ENCODE measurements around the gene RPL32.
"Not testable (repeated sequence)": the region's sequence is repeated elsewhere in the genome, so short reads cannot be mapped to it uniquely, and the experiment has no call there.

RPL32 gene

DNA sequence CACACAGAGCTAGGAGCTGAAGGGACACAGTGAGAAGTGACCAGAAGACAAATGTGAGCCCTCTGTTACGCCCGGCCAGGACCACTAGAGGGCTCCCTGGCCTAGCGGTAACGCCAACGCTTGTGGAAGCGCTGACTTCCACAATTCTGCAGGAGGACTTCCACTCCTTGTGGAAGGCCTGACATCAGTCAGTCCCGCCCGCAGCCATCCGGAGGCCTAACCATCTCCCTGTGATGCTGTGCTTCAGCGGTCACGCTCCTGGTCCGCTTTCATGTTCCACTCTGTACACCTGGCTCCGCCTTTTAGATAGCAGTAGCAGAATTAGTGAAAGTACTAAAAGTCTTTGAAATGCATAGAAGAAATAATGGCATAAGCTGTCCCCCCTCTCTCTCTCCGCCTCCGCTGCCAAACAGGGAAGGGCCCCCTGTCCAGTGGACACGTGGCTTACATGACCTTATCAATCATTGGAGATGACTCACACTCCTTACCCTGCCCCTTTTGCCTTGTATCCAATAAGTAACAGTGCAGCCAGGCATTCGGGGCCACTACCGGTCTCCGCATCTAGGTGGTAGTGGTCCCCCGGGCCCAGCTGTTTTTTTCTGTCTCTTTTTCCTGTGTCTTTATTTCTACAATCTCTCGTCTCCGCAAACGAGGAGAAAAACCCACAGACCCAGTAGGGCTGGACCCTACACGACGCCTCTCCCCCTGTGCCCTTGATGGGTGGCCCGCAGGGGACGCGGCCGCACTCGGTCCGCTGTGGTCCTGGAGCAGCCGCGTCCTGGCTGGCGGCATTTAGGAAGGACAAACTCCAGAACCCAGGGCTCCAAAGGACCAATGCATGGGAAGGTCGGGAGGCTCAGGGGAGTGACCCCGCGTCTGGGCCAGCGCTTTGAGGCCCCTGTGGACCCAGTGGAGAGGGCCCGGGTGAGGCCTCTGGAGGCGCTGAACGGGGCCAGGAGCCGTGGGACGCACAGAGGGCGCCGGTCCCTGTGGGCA is 27.0 kb upstream of the RPL32 start:
- peak; percentile 71 to 73 for ATAC-seq

DNA sequence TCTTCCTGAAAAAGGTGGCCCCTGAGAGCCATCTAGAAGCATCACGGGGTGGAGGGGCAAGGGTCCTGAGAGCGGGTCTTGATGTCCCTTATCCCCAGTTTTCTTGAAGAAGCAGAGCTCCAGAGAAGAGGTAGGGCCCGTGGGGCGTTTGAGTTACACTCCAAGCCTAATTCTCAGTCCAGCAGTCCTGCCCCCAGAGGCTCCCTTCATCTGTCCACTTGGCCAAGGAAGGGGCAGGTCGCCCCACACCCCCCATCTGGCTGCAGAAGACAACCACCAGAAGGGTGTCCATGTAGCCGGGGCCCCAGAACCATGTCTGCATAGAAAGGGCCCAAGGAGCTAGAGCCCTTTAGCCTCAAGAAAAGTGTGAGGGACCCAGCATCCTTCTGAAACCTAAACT is 25.5 kb upstream of the RPL32 start:
- ATAC-seq: no peak

DNA sequence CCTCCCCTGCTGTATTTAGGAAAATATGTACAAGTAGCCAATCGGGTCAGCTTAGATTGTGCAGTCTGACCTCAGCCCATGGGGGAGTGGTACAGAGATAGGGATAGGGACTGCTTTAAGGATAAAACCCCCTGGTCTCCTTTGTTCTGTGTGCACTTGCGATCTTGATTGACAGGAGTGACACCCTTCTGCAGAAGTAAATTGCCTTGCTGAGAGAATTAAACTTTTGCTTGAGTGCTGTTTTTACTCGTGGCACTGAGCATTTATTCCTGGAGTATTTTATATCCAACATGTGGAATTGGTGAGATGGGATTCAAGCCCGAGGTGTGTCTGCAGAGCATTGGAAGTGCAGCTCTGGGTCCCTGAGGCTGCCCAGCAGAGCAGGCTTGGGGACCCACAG is 23.9 kb upstream of the RPL32 start:
- no peak for ATAC-seq

DNA sequence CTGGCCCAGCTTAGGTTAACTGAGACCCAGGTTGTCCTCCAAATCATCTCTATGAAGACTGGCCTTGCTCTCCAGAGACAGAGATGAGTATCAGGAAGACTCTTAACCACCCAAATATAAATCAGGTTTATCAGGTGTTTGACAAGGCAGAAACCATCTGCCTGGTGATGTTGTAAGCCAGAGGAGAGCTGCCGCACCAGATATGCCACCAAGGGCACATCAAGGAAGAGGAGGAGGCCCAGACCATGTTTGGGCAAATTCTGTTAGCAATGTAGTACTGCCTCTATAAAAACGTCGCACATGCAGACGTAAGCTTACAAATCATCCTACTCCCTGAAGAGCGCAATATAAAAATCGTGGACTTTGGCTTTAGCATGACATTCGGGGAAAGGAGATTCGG is 21.0 kb upstream of the RPL32 start:
- no peak for ATAC-seq

DNA sequence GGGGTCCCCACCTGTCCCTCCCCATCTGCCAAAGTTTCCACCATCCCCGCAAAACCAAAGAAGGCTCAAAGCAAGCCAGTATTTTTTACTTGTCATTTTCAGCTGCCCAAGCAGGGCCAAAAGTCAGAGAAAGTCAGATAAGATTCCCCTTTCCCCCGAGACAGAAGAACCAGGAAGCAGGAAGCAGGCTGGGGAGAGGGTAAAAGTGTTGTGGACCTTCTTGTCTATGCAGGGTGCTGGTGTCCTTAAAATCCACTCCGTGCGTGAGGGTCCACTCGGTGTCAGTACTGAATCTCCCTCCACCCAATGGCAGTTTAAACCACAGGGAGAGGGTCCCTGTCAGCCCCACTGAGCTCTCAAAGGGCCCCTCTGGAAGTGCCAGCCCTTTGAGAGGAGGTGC is 20.2 kb upstream of the RPL32 start:
- no peak for ATAC-seq

DNA sequence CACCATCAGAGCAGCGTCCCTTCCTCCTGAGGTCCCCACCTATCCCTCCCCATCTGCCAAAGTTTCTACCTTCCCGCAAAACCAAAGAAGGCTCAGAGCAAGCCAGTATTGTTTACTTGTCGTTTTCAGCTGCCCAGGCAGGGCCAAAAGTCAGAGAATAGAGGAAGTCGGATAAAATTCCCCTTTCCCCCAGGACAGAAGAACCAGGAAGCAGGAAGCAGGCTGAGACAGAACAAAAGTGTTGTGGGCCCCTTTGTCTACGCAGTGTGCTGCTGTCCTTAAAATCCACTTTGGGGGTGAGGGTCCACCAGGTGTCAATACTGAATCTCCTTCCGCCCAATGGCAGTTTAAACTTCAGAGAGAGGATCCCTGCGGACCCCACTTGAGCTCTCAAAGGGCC is 18.5 kb upstream of the RPL32 start:
- ATAC-seq: no peak

DNA sequence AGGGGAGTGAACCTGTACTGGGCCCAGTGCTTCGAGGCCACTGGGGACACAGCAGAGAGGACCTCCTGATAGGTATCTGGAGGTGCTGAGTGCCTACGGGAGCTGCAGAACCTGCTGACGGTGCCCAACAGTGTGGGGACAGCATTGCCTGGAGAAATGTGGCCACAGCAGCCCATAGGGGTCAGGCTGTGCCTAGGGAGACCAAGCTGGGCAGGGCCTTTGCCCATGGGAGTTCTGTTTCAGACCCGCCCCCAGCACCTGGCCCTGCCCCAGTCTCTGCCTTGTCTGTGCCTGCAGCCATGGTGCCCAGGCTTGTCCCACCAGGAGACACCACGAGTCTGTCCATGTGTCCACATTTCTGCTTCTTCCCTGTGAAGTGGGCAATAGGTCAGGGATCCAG is 15.3 kb upstream of the RPL32 start:
- ATAC-seq: no peak

DNA sequence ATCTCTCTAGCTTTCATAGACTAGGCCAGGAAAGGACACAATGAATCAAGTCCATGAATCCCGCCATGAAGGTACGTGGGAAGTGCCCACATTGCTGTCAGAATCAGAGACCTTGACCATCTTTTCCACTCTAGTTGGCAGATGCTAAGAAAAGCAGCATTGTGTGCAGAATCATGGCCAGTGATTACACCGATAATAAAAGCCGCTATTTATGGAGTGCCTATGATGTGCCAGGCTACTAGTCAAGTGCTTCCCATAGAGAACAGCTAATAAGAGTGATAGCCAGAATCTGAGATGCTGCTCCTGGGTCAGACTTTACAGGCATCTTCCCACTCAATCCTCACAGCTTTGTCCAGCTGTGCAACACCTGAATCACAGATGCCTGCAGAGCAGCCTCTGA is 13.2 kb upstream of the RPL32 start:
- ATAC-seq: no peak

DNA sequence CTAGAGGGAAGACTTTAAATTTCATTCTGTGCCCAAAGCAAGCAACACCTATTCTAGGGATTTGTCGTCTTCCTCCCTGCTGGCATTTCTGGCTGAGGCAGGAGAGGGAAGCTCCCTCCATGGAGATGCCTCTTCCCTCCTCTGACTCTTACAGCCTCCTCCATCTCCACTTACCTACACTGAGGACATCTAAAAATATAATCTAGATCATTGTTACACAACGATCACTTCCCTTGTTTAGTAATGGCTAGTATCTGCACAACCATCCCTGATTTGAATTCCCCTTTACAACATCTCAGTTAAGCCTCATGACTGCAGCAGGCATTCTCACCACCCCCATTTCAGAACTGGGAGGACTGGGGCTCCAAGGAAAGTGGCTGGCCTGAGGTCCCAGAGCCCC is 12.5 kb upstream of the RPL32 start:
- not testable (repeated sequence) for ATAC-seq

DNA sequence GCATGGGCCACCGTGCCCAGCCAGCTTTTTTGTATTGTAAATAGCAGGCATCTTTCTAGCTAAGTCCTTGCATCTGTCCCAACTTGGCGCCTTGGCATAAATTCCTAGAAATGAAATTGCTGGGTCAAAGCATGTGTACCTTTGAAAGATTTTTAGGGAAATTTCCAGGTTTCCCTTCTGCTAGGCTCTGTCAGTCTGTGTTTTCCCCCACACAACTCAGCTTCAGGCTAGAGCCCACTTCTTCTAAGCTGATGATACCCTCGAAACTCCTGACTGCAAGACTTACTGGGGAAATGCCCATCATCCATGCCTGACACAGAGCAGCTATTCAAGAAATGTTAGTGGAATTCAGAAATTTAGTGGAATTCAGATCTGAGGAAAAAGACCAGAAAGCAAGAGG is 10.8 kb upstream of the RPL32 start:
- ATAC-seq: no peak

DNA sequence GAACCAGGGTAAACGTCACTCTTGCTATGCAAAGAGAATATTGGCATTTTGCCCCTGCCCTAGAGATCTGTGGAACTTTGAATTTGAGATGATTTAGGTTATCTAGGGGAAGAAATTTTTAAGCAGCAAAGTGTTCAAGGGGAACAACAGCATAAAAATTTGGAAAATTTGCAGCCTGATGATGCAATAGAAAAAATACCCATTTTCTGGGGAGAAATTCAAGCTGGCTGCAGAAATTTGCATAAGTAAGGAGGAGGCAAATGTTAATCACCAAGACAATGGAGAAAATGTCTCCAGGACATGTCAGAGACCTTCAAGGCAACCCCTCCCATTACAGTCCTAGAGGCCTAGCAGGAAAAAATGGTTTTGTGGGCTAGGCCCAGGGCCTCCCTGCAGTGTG is 4.4 kb upstream of the RPL32 start:
- no peak for ATAC-seq

DNA sequence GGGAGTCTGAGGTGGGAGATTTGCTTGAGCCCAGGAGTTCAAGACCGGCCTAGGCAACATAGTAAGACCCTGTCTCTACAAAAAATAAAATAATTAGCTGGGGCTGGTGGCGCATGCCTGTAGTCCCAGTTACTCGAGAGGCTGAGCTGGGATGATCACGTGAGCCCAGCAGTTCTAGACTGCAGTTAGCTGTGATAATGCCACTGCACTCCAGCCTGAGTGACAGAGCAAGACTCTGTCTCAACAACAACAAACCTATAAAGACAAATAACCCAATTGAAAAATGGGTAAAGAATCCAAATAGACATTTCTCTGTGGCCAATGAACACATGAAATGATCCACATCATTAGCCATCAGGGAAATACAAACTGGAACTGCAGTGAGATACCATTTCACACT is 1.1 kb upstream of the RPL32 start:
- no peak for ATAC-seq

DNA sequence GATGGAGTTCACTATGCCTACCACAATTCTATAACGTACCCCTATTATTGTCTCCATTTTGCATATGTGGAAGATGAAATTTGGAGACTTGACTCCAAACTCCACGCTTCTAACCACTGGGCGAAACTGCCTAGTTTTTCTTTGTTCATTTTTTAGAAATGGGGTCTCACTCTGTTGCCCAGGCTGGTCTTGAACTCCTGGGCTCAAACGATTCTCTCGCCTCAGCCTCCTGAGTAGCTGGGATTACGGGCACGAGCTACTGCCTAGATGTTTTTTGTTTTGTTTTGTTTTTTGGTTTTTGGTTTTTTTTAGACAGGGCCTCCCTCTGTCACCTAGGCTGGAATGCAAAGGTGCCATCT is 584 bp upstream of the RPL32 start:
- ATAC-seq: no peak

DNA sequence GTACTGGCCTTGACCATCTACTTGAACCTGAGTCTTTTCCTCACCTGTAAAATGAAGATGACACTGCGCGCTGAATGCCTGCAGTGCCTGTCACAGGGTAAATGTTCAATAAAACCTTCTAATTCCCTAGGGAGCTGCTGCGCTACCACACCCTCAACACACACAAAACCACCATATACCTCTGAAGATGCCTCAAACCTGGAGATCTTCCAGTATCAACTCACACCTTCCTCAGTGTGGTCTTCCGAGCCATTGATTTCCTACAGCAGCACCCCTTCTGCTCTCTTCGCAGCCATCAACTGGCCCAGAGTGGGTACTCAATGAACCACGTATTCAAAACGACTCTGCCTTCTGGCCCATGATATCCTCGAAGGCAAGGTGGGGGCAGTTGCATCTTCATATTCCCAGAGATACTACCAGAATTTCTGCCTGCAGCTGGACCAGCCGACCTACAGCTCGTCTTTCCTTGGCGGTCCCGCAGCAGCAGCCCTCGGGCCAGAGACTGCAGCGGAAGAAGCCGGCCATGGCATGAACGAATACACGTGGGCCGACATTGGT is 695 bp downstream of the RPL32 start:
- peak; percentile 22 to 27 for ATAC-seq

DNA sequence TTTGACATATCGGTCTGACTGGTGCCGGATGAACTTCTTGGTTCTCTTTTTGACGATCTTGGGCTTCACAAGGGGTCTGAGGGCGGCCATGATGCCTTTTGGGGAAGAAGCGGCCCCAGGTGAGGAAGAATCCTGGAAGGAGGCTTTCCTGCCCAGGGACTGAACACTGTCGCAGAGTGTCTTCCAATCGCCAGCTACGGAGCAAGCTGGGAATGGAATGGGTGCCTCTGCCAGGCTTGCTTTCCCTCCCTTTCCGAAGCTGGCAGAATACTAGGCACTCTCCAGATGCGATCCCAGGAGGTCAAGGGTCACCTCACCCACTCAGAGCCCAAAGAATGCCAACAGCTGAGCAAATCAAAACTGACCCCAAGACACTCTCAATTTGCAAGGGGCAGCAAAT is 1.2 kb downstream of the RPL32 start:
- not testable (repeated sequence) for ATAC-seq

DNA sequence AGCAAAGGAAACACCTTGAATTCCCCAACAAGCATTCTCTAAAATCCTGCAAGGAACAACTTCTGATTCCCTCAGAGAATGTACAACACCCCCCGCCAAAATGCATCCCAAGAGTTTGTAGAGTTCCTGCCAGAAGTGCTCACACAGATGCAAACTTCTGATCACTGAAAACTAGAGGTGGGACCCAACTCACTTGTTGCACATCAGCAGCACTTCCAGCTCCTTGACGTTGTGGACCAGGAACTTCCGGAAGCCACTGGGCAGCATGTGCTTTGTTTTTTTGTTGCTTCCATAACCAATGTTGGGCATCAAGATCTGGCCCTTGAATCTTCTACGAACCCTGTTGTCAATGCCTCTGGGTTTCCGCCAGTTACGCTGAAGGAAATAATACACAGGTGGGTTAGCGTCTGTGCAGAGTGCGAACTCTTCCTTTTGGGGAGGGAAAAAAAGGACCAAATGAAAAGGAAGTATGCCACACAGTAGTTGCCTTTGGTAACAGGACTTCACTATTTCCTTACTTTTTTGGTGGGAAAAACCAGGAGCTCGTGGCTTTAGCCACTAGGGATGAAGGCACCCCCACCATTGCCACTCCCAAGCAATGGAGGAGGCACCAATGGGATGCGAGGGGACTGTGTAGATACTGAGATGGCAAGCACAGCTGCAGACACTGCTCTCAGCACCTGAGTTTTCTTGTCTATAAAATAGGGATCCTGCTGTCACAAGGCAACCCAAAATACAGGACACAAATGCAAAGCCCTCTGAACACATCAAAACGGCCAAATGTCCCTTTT is 2.0 kb downstream of the RPL32 start:
- no peak for ATAC-seq

DNA sequence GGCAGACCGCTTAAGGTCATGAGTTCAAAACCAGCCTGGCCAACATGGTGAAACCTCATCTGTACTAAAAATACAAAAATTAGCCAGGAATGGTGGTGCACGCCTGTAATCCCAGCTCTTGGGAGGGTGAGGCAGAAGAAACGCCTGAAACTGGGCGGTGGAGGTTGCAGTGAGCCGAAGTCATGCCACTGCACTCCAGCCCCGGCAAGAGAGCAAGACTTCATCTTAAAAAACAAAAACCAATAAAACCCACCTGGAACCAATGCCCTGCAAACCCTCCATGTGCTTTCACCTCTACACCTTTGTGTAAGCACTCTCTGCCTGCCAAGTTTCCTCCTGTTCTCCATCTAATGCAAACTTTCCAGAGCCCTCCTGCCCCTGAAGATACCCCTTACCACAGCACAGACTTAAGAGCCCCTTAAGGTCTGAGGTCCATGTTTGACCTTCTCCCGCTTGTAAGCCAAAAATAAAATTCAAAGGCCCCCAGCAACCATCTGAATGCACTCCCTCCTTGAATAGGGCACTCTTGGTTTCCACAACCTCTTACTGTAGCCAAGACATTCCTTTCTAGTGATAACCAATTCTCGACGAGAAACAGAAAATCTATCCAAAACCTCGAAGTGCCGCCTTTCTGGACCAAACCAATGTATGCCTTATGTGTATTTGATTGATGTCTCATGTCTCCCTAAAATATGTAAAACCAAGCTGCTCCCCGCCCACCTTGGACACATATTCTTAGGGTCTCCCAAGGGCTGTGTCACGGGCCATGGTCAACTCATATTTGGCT is 3.0 kb downstream of the RPL32 start:
- ATAC-seq: no peak

DNA sequence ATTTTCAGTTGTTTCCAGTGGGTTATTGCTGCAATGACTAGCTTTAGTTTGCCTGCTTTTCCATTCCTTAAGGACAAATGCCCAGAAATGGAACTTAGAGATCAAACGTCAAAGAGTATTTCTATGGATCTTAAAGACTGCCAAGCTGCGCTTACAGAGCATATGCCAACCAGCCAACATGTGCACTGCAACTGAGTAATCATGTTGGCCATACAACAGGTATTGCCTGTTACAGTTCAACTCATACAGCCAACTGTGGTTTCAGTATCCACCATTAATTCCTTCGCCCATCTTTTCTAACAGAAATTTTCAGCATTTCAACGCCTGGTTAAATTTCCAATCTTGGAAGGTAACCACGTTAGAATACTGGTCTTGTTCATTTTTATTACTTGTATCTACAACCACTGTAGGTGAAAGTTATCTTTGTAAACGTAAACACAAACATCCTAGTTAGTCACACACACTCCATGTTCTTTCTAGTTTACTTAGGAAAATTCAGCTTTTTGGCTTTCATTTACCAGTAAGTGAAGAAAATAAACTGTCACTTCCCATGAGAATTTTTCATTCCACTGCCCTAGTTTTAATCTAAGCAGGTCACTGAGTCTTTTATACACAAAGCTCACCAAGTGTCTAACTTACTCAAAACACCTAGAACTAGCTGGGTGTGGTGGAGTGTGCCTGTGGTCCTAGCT is 3.9 kb downstream of the RPL32 start:
- ATAC-seq: no peak

DNA sequence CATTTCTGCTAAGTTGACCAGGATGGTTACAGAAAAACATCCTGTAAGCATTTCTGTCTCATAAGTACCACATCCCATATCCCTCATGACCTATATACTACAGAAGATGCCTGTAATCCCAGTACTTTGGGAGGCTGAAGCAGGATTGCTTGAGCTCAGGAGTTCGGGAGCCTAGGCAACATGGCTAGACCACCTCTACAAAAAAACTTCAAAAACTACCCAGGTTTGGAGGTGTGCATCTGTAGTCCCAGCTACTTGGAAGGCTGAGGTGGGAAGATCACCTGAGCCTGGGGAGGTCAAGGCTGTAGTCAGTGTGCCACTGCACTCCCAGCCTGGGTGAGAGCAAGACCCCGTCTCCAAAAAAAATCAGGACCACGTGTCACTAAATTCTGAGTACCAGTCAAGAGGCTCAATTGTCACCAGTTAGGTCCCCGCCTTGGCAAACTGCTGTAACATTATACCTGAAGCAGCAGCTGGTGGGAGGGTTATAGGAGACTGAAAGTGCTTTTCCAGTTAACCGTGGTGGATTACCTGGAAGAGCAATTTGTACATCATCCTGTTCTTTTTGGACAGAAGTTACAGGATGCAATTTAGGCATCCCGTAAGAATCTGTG is 6.2 kb downstream of the RPL32 start:
- no peak for ATAC-seq

DNA sequence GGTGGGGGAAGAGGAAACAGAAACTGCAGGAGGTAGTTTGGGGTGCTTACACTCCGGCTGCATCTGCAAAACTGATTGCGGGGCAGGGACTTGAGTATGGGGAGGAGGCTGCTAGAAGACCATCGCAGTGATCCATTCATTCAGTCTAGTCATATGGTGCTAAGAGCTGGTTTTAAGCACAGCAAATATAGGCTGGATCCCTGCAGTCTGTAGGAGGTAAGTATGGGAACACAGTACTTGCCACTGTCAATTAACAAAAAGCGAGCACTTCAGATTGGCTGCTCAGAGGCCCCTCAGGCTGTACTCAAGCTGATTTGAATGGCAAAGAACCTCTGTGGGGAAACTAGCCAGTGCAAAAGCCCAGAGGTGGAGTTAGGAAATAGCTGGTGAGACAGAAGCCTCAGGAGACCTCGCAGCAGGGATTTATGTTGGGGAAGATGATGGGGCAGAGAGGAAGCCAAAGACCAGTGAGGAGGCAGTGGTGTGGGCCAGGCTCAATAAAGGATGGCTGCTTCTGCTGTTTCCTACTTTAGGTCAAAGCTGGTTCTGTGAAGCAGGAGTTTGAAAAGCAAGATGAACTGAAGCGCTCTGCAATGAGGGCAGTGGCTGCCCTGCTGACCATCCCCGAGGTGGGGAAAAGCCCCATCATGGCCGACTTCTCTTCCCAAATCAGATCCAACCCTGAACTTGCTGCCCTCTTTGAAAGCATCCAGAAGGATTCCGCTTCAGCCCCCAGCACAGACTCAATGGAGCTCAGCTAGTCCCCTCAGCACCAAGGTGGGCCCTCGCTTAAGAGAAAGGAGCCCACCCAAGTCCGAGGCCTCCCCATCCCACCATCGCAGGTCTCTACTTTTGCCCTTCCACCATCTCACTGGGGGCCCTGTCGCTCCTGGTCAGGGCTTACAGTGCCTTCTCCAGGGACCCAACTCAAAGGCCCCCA is 7.9 kb downstream of the RPL32 start:
- ATAC-seq: no peak
